CD14-positive monocyte (primary cell): ENCODE data around the gene CMSS1. TPM values are rescaled to one million over a fixed set of nuclear protein-coding genes. Genes with fewer than 3 reads are reported as not detected.

Experiments used
- DNase-seq, 3 donors: peaks; one replicate each; pipeline ENCODE4 v3.0.0-alpha.2; 2011 to 2022
- H2AFZ ChIP-seq: 2 replicates; pipeline ENCODE4 v1.6.0; 2012; ENCODE audit warnings: mild to moderate bottlenecking, low read depth, low read length, inconsistent platforms; ENCODE audit not compliant: insufficient read depth, poor library complexity, severe bottlenecking
- H3K27ac ChIP-seq, 2 donors: 1 replicate in 1 of 2; 2 replicates in 1 of 2; pipeline ENCODE4 v1.5.1; 2012 to 2013; ENCODE audit warnings: low read length in 2 of 2, control low read depth in 1 of 2, inconsistent platforms in 1 of 2, low read depth in 1 of 2, mild to moderate bottlenecking in 1 of 2
- H3K27me3 ChIP-seq, 2 donors: one replicate each; pipeline versions ENCODE4 v1.6.0 to v1.6.1; 2011 to 2013; ENCODE audit warnings: low read length in 2 of 2; ENCODE audit not compliant: control insufficient read depth in 2 of 2, insufficient read depth in 2 of 2
- H3K36me3 ChIP-seq, 2 donors: replicated peaks in 1 of 2; 1 replicate in 1 of 2; 2 replicates in 1 of 2; pipeline versions ENCODE4 v1.5.1 to v1.6.1; 2012 to 2013; ENCODE audit warnings: low read length in 2 of 2, control low read depth in 1 of 2, inconsistent platforms in 1 of 2, mild to moderate bottlenecking in 1 of 2; ENCODE audit not compliant: insufficient read depth in 2 of 2, control insufficient read depth in 1 of 2
- H3K4me1 ChIP-seq, 2 donors: 1 replicate in 1 of 2; 2 replicates in 1 of 2; pipeline versions ENCODE4 v1.5.1 to v1.6.1; 2012 to 2013; ENCODE audit warnings: low read length in 2 of 2, control low read depth in 1 of 2, inconsistent platforms in 1 of 2, mild to moderate bottlenecking in 1 of 2, moderate library complexity in 1 of 2; ENCODE audit not compliant: insufficient read depth in 2 of 2, control insufficient read depth in 1 of 2
- H3K4me2 ChIP-seq: replicated peaks from 2 replicates; pipeline ENCODE3; 2012; ENCODE audit warnings: low read length, moderate library complexity, mild to moderate bottlenecking; ENCODE audit not compliant: poor library complexity, severe bottlenecking; ENCODE audit errors: extremely low read depth
- H3K4me3 ChIP-seq, 3 experiments: fragments of 200-600 bp in 1 of 3; sonication (generic) in 1 of 3; replicated peaks in 1 of 3; 1 replicate in 2 of 3; 2 replicates in 1 of 3; pipeline ENCODE4 v1.5.1; 2011 to 2013; ENCODE audit warnings: low read length in 3 of 3, mild to moderate bottlenecking in 3 of 3, control low read depth in 2 of 3, low read depth in 2 of 3, inconsistent platforms in 1 of 3, moderate library complexity in 1 of 3
- H3K79me2 ChIP-seq: 2 replicates; pipeline ENCODE4 v1.6.0; 2012; ENCODE audit warnings: mild to moderate bottlenecking, control low read depth, inconsistent platforms, low read length, moderate library complexity; ENCODE audit not compliant: insufficient read depth
- H3K9ac ChIP-seq: 2 replicates; pipeline ENCODE4 v1.6.0; 2017; ENCODE audit warnings: low read length, mild to moderate bottlenecking; ENCODE audit not compliant: insufficient read depth, poor library complexity, severe bottlenecking
- H3K9me3 ChIP-seq, 2 donors: replicated peaks in 1 of 2; 1 replicate in 1 of 2; 2 replicates in 1 of 2; pipeline versions ENCODE4 v1.5.1 to v1.6.1; 2012 to 2013; ENCODE audit warnings: low read length in 2 of 2, control low read depth in 1 of 2; ENCODE audit not compliant: control insufficient read depth in 1 of 2, insufficient read depth in 1 of 2
- H4K20me1 ChIP-seq: 2 replicates; pipeline ENCODE4 v1.6.0; 2012; ENCODE audit warnings: mild to moderate bottlenecking, low read length, control low read depth, moderate library complexity; ENCODE audit not compliant: insufficient read depth
- H3K27ac Mint-ChIP-seq, 7 donors: one replicate each; pipeline ENCODE4 v1.8.0; 2020; ENCODE audit warnings: mild to moderate bottlenecking in 7 of 7, mixed read lengths in 7 of 7, moderate library complexity in 6 of 7, inconsistent platforms in 2 of 7
- H3K27me3 Mint-ChIP-seq, 3 donors: one replicate each; pipeline ENCODE4 v1.8.0; 2021 to 2022; ENCODE audit warnings: low read depth in 3 of 3, mild to moderate bottlenecking in 3 of 3, mixed read lengths in 3 of 3, moderate library complexity in 3 of 3, inconsistent platforms in 1 of 3
- H3K36me3 Mint-ChIP-seq, 2 donors: one replicate each; pipeline ENCODE4 v1.8.0; 2020; ENCODE audit warnings: mixed read lengths in 2 of 2, inconsistent platforms in 1 of 2, mild to moderate bottlenecking in 1 of 2
- H3K4me1 Mint-ChIP-seq: one replicate; pipeline ENCODE4 v1.8.0; 2020; ENCODE audit warnings: mild to moderate bottlenecking, mixed read lengths
- H3K4me3 Mint-ChIP-seq, 2 donors: one replicate each; pipeline ENCODE4 v1.8.0; 2020; ENCODE audit warnings: mild to moderate bottlenecking in 2 of 2, mixed read lengths in 2 of 2, moderate library complexity in 1 of 2
- H3K9me3 Mint-ChIP-seq, 7 donors: one replicate each; pipeline ENCODE4 v1.8.0; 2020 to 2022; ENCODE audit warnings: mixed read lengths in 7 of 7, mild to moderate bottlenecking in 6 of 7, moderate library complexity in 6 of 7, inconsistent platforms in 2 of 7
- WGBS: methylation state at CpG from one replicate; pipeline ENCODE4 v1.1.5; 2013; ENCODE audit warnings: missing lambda C conversion rate; ENCODE audit not compliant: insufficient coverage; 5-methylcytosine and 5-hydroxymethylcytosine counted together
- intact Hi-C, 2 donors: fragments of 100-400 bp; cut with micrococcal nuclease; formaldehyde crosslinking; loops; one replicate each; pipeline versions ENCODE4 v1.15.0 to v1.15.1; 2023
- polyA plus RNA-seq, 3 donors: library from polyadenylated mRNA; depleted of rRNA in 1 of 3; unstranded in 2 of 3; stranded (reverse) in 1 of 3; fragments of 300-500 nt in 2 of 3; fragments of >200 nt in 1 of 3; fragmentation: Illumina TruSeq in 2 of 3; gene quantifications; 1 replicate in 2 of 3; 2 replicates in 1 of 3; pipeline ENCODE4 v1.2.3, GENCODE V29; 2012 to 2021
- TF ChIP-seq, protein P1 (sequence below): fragments of 200-600 bp; IDR thresholded peaks from one replicate; pipeline ENCODE4 v1.8.0; 2022; ENCODE audit warnings: antibody characterized with exemption, mild to moderate bottlenecking

Gene CMSS1
- polyA plus RNA-seq, 3 donors, result 1.1 to 3.6 (median 2.2) TPM

DNA sequence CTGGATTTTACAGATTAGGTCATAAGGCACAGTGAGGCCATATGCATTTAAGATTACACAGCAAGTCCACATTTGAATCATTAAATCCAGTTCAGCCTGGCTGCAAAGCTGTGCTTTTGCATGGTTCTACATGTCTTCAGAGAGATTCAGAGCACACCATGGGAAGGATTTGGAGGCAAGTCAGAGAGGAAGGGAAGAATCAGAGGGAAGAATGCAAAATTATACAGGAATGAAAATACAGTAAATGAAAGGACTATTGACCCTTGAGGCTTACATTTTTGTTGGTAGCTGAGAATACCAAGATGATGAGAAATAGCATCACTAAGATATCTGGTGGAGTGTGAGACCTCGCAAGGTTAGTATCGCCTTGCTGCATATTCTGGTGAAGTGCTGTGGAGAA lies 282.8 kb downstream of the CMSS1 start:
- H3K4me3 ChIP-seq, result no peak overlapping the region
- Mint-ChIP-seq H3K36me3 (no peaks in the 10 kb centered on the region), H3K9me3 (no peaks in the 10 kb centered on the region), H3K27me3 (peaks cover 0 to 2% (median 0%) of the 10 kb centered on the region in 3 donors), H3K4me3 (no peak overlapping the region), H3K27ac (no peak overlapping the region), H3K4me1 (peaks cover 4% of the 10 kb centered on the region)
- TF ChIP-seq, protein P1, sequence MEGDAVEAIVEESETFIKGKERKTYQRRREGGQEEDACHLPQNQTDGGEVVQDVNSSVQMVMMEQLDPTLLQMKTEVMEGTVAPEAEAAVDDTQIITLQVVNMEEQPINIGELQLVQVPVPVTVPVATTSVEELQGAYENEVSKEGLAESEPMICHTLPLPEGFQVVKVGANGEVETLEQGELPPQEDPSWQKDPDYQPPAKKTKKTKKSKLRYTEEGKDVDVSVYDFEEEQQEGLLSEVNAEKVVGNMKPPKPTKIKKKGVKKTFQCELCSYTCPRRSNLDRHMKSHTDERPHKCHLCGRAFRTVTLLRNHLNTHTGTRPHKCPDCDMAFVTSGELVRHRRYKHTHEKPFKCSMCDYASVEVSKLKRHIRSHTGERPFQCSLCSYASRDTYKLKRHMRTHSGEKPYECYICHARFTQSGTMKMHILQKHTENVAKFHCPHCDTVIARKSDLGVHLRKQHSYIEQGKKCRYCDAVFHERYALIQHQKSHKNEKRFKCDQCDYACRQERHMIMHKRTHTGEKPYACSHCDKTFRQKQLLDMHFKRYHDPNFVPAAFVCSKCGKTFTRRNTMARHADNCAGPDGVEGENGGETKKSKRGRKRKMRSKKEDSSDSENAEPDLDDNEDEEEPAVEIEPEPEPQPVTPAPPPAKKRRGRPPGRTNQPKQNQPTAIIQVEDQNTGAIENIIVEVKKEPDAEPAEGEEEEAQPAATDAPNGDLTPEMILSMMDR, result no peak
- 100% methylated on average over 2 of the region's 2 CpGs for WGBS
- DNase-seq, result no peak
- no peaks in the 10 kb centered on the region for H3K4me1 ChIP-seq
- H3K4me2 ChIP-seq, result no peak overlapping the region
- no peaks in the 10 kb centered on the region for H3K27me3 ChIP-seq
- H3K79me2 ChIP-seq, result no peaks in the 10 kb centered on the region
- intact Hi-C loops, result no loop called here
- H3K9ac ChIP-seq, result no peak overlapping the region
- no peaks in the 10 kb centered on the region for H3K36me3 ChIP-seq
- no peaks in the 10 kb centered on the region for H4K20me1 ChIP-seq
- H3K9me3 ChIP-seq, result no peaks in the 10 kb centered on the region
- H2AFZ ChIP-seq, result no peak overlapping the region
- H3K27ac ChIP-seq, result no peak overlapping the region

DNA sequence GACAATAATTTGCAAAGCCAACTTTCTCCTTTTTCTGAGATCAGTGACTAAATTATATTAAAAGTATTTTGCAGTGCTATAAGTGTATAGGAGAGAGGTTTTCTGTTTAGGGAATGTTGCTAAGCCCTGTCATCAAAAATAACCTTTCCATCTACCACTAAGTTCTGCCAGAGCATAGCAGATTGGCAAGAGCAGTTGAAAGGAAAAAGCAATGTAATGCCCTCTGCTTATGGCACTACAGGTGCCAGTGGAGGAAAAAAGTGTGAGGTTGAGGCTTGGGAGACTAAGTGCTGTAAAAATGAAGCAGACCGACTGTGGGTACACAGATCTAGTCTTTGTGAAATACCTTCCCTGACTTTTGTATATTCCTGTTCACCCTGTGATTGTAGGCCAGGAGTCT lies 285.1 kb downstream of the CMSS1 start:
- intact Hi-C loops, result no loop called here
- Histone ChIP-seq H3K4me1 (no peaks in the 10 kb centered on the region), H3K36me3 (no peaks in the 10 kb centered on the region), H4K20me1 (no peaks in the 10 kb centered on the region), H3K27me3 (no peaks in the 10 kb centered on the region), H3K9me3 (no peaks in the 10 kb centered on the region), H2AFZ (no peak overlapping the region), H3K4me2 (no peak overlapping the region), H3K27ac (no peak overlapping the region), H3K79me2 (no peaks in the 10 kb centered on the region), H3K9ac (no peak overlapping the region), H3K4me3 (no peak overlapping the region)
- no CpG with 5 or more reads among the region's 1 CpG for WGBS
- no peak overlapping the region for H3K27ac Mint-ChIP-seq
- peaks cover 13% of the 10 kb centered on the region for H3K4me1 Mint-ChIP-seq
- no peaks in the 10 kb centered on the region for H3K36me3 Mint-ChIP-seq
- TF ChIP-seq, protein P1, result no peak
- H3K9me3 Mint-ChIP-seq, result no peaks in the 10 kb centered on the region
- H3K27me3 Mint-ChIP-seq, result peaks cover 0 to 2% (median 0%) of the 10 kb centered on the region in 3 donors
- no peak for DNase-seq
- no peak overlapping the region for H3K4me3 Mint-ChIP-seq
